Left kidney (tissue), 2 donors: Measurements from ENCODE around the gene GPC5. TPM values are rescaled to one million over a fixed set of nuclear protein-coding genes. Genes with fewer than 3 reads are reported as not detected.

Experiments used
- DNase-seq: peaks from one replicate; pipeline ENCODE4 v3.0.0-alpha.2; 2013
- polyA plus RNA-seq: library from polyadenylated mRNA; unstranded; fragments of 120-200 nt; gene quantifications from one replicate; pipeline ENCODE4 v1.2.1, GENCODE V29; 2013; ENCODE audit not compliant: insufficient read length

Gene GPC5
- polyA plus RNA-seq, 1 donor = 5.1 TPM

- DNase-seq = no peak
These were observed 1363.3 kb downstream of the GPC5 start for GRCh38 chr13:92761710-92762109.

- no peak for DNase-seq
These were observed 1369.0 kb downstream of the GPC5 start for GRCh38 chr13:92767468-92767867.

- DNase-seq = no peak
These were observed 1370.2 kb downstream of the GPC5 start for GRCh38 chr13:92768602-92769001.

GRCh38 chr13:92769046-92769445, 1370.6 kb downstream of the GPC5 start:
- DNase-seq = no peak

- no peak for DNase-seq
These were observed 1377.2 kb downstream of the GPC5 start for GRCh38 chr13:92775658-92776057.

- DNase-seq = no peak
These were observed 1383.7 kb downstream of the GPC5 start for GRCh38 chr13:92781965-92782690.

GRCh38 chr13:92802776-92803175, 1404.4 kb downstream of the GPC5 start:
- no peak for DNase-seq

GRCh38 chr13:92804346-92804745, 1405.9 kb downstream of the GPC5 start:
- DNase-seq = no peak

GRCh38 chr13:92804926-92805325, 1406.5 kb downstream of the GPC5 start:
- no peak for DNase-seq

GRCh38 chr13:92805766-92806165, 1407.3 kb downstream of the GPC5 start:
- no peak for DNase-seq

- DNase-seq = no peak
These were observed 1407.8 kb downstream of the GPC5 start for GRCh38 chr13:92806215-92806614.

GRCh38 chr13:92807353-92807752, 1408.9 kb downstream of the GPC5 start:
- no peak for DNase-seq

- no peak for DNase-seq
These were observed 1409.5 kb downstream of the GPC5 start for GRCh38 chr13:92807966-92808365.

- no peak for DNase-seq
These were observed 1422.9 kb downstream of the GPC5 start for GRCh38 chr13:92821324-92821723.

- DNase-seq = no peak
These were observed 1424.6 kb downstream of the GPC5 start for GRCh38 chr13:92823059-92823458.

- no peak for DNase-seq
These were observed 1427.6 kb downstream of the GPC5 start for GRCh38 chr13:92825938-92826596.

- no peak for DNase-seq
These were observed 1429.1 kb downstream of the GPC5 start for GRCh38 chr13:92827503-92827902.

GRCh38 chr13:92829930-92830329, 1431.5 kb downstream of the GPC5 start:
- DNase-seq = no peak

GRCh38 chr13:92830821-92831220, 1432.4 kb downstream of the GPC5 start:
- no peak for DNase-seq

GRCh38 chr13:92833071-92833470, 1434.7 kb downstream of the GPC5 start:
- no peak for DNase-seq

- DNase-seq = no peak
These were observed 1437.8 kb downstream of the GPC5 start for GRCh38 chr13:92836171-92836570.

- no peak for DNase-seq
These were observed 1440.4 kb downstream of the GPC5 start for GRCh38 chr13:92838786-92839185.

GRCh38 chr13:92842145-92842544, 1443.7 kb downstream of the GPC5 start:
- DNase-seq = no peak

GRCh38 chr13:92843549-92843948, 1445.1 kb downstream of the GPC5 start:
- DNase-seq = no peak
